Measurements from ENCODE around the gene ATP6V1E1.

Gene ATP6V1E1

GRCh38 chr22:17633998-17634323 is 5.4 kb upstream of the ATP6V1E1 start:
- DNase-seq (ENCODE audit: low read depth), result no peak

DNA sequence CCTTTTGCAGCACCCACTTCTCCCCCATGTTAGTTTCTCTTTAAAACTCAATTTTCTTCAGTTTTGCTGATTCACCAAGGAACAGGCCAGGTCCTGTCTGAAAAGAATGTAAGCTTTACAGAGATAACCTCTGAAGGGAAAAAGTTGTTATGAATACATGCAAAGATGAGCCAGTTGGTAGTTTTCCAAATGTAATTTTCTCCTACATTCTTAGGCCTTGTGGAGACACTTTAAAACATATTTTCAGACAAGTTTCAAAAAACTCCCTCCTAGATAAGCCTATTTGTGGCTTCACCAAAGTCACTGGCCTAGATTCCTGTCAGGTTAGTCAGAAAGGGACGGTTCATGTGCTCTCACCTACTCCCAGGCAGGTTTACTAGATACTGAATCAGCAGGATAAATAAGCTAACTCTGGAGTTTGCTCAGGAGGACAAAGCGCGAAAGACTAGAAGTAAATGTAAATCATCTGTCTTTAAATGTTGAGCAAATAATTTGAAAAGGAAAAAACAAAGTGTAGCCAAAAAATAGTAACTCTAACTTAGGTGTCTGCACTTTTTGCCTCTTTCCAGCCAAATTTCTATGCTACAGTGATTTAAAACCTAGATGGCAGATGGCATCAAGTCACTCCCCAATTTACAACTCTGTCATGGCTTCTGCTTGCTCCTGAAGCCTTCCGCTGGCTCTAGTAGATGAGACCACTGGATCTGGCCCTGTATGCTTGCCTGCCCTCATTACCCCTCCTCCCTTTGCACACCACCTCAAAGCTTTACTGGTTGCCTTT is 4.9 kb upstream of the ATP6V1E1 start:
- DNase-seq (ENCODE audit: low read depth), result no peak

DNA sequence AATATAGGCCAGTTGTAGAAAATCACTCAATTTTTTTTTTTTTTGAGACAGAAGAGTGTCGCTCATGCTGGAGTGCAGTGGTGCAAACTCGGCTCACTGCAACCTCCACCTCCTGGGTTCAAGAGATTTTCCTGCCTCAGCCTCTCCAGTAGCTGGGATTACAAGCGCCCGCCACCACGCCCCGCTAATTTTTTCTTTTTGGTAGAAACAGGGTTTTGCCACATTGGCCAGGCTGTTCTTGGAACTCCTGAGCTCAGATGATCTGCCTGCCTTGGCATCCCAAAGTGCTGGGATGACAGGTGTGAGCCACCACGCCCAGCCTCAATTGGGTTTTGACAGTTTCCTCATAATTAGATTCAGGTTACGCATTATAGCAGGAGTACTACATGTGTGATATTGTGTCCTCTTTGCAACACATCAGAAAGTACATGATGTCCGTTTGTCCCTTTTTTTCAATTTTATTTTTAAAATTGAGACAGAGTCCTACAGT is 2.6 kb upstream of the ATP6V1E1 start:
- DNase-seq (ENCODE audit: low read depth), result no peak

DNA sequence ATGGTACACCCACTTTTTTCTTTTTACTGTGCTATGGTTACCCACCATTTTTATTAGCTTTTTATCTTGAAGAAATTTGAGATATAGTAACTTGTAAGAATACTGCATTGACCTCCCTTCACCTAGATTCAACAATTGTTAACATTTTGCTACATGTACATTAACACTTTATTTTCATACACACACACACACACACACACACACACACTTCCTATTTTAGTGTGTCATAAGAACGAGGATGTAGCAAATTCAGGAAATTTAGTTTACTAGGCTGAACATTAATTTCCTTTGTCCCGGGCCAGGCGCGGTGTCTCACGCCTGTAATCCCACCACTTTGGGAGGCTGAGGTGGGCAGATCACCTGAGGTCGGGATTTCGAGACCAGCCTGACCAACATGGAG is 1.1 kb upstream of the ATP6V1E1 start:
- no peak for DNase-seq (ENCODE audit: low read depth)

GRCh38 chr22:17629173-17629489 is 582 bp upstream of the ATP6V1E1 start:
- no peak for DNase-seq (ENCODE audit: low read depth)

DNA sequence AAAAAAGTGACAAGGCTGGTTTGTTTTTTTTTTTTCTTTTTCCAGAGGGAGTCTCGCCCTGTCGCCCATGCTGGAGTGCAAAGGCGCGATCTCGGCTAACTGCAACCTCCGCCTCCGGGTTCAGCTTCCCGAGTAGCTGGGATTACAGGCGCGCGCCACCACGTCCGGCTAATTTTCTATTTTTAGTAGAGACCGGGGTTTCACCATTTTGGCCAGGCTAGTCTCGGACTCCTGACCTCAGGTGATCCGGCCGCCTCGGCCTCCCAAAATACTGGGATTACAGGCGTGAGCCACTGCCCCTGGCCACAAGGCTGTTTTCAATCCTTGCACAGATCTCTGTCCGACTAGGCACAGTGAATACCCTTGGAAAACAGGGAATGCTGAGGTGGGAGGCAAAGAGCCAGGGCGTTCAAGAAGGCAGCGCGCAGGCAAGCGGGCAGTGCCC is 566 bp downstream of the ATP6V1E1 start:
- no peak for DNase-seq (ENCODE audit: low read depth)

DNA sequence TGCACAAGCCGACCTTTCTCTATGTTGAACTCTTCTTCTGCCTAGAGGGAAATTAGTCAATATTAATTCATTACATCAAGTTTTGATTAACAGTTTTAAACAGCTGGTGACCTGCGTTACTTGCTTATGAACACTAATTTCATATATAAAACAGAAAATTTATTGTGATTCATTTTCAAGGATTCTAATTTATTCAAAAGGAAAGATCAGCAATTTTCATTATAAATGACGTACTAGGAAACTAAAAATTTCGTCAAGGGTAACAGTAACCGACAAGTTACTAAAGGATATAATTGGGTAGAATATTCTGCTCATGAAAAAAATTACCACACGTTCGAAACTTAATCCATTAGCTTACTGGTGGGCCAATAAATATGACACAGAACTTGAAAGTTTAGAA is 15.3 kb downstream of the ATP6V1E1 start:
- DNase-seq (ENCODE audit: low read depth), result no peak

- no peak for DNase-seq (ENCODE audit: low read depth)
Observed at GRCh38 chr22:17612057-17612456, 16.5 kb downstream of the ATP6V1E1 start.

GRCh38 chr22:17607891-17608521 is 20.5 kb downstream of the ATP6V1E1 start:
- DNase-seq (ENCODE audit: low read depth), result no peak

- peak; percentile 4 for DNase-seq (ENCODE audit: low read depth)
Observed at GRCh38 chr22:17606496-17606895, 22.1 kb downstream of the ATP6V1E1 start.

DNA sequence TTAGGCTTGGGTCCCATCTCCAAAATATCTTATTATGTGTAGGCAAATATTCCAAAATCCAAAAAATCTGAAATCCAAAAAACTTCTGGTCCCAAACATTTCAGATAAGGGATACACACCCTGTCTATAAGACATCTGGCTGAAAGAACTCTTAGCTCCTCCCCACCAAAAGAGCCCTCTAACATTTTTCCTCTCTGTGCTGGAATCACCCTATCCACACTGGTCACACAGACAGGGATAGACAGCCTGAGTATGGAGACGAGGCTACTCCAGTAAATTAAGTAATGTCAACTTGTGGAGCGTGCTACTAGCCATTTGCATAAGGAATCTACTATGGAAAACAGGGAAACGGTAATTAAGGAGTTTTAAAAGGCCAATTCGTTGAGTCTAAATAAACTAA is 24.9 kb downstream of the ATP6V1E1 start:
- DNase-seq (ENCODE audit: low read depth), result no peak

GRCh38 chr22:17601031-17601430 is 27.5 kb downstream of the ATP6V1E1 start:
- no peak for DNase-seq (ENCODE audit: low read depth)

- DNase-seq (ENCODE audit: low read depth), result no peak
Observed at GRCh38 chr22:17598318-17598717, 30.2 kb downstream of the ATP6V1E1 start.

- no peak for DNase-seq (ENCODE audit: low read depth)
Observed at GRCh38 chr22:17597217-17597616, 31.3 kb downstream of the ATP6V1E1 start.

DNA sequence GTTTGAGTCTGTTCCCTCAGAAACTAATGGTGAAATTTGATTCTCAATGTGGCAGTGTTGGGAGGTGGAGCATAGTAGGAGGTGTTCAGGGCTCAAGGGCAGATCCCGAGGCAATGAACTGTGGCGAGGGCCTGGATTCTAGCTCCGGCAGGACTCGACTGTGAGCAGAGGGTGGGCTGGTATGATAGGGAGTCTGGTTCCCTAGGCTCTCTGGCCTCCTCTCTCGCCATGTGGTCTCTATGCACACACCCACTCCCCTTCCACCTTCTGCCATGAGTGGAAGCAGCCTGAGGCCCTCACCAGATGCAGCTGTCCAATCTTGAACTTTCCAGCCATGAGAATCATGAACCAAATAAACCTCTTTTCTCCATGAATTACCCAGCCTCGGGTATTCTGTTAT is 32.3 kb downstream of the ATP6V1E1 start:
- no peak for DNase-seq (ENCODE audit: low read depth)

GRCh38 chr22:17592201-17592600 is 36.3 kb downstream of the ATP6V1E1 start:
- no peak for DNase-seq (ENCODE audit: low read depth)

DNA sequence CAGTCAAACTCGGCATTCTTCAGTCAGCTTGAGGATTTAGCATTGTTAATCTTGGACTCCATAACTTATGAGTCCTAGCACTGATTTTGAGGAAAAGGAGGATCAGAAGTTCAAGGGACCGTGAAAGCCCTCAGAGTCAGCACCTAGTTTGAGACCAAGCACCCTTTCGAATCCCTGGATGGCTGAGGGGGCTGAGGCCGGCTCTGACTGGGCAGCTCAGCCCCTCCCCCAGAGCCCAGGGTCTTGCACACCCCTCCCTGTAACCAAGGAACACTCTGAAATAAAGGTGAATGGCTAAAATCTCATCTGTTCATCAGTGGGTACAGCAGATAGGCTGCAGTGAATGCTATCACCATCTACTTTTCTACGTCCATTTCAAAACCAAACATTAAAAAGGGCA is 38.0 kb downstream of the ATP6V1E1 start:
- DNase-seq (ENCODE audit: low read depth), result no peak

- no peak for DNase-seq (ENCODE audit: low read depth)
Observed at GRCh38 chr22:17589810-17590375, 38.7 kb downstream of the ATP6V1E1 start.

GRCh38 chr22:17588606-17589005 is 39.9 kb downstream of the ATP6V1E1 start:
- no peak for DNase-seq (ENCODE audit: low read depth)

GRCh38 chr22:17587629-17588028 is 40.9 kb downstream of the ATP6V1E1 start:
- no peak for DNase-seq (ENCODE audit: low read depth)

DNA sequence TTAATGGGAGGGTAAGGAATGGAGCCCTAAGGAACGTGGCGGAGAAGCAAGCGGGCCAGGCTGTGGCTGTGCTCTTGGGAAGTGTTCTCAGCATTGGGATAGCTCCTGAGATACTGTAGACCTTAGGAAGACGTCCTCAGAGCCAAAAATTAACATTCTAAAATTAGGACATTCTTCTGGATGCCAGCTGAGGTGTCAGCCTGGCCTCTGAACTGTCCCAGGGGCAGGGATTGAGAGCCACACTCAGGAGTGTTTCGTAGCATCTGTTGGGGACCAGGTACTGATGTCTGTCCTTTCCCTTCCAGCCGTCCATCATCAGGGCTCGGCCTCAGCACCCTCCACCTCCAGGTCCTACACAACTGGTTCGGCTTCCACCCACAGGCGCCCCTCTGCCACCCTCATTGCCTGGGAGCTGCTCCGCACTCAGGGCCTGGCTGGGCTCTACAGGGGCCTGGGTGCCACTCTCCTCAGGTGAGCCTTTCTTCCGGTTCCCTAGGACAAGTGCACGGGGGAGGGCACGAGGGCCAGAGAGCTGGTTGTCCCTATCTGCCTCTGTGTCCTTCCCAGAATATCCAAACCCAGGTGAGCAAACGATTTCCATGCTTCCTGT is 41.6 kb downstream of the ATP6V1E1 start:
- no peak for DNase-seq (ENCODE audit: low read depth)

DNA sequence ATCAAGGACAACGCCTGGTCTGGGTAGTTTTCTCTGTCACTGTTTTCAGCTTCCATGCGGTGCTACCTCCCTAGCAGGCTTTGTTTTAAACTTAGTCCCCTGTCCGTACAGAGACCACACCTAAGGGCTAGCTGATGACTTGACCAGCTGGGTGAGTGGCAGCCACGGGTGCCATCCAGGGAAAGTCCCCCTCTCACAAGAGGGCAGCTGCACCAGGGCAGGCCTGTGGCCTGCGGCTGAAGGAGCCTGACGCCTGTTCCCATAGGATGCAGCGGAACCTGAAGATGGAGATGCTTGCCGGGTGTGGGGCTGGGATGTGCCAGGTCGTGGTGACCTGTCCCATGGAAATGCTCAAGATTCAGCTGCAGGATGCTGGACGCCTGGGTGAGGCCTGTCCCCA is 45.4 kb downstream of the ATP6V1E1 start:
- no peak for DNase-seq (ENCODE audit: low read depth)

DNA sequence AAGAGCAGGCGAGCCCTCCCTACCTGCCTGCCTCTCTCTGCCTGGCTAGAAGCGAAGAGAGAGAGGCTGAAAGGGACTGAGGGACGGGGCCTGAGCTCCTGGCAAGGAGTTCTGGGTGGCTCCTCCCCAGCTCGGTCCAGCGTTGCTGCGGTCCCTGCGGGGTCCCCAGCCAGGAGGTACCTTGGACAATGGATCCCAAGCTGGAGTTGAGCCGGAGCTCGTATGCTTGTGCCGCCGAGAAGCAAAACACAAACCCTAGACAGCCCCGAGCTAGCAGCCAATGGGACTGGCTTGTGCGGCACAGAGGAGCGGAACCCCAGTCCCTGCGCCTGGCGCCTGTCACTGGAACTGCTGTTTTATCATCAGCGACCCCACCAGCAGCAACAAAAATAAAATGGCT is 46.9 kb downstream of the ATP6V1E1 start:
- DNase-seq (ENCODE audit: low read depth), result no peak
